ENCODE measurements around the gene CGNL1. TPM values are rescaled to one million over a fixed set of nuclear protein-coding genes. Genes with fewer than 3 reads are reported as not detected.

CGNL1 gene
- polyA plus RNA-seq, 1 of the 3 experiments (the other 2 are of a cell fraction), result 0.23 TPM

- no peaks in the 10 kb centered on the region for H4K20me1 ChIP-seq (ENCODE audit: insufficient read depth)
- H3K4me3 ChIP-seq (ENCODE audit: low read depth in 2 of 2, low read length in 1 of 2), result no peak overlapping the region
- H3K9me3 ChIP-seq, result no peaks in the 10 kb centered on the region
- no peak overlapping the region for H3K9ac ChIP-seq
- H3K4me1 ChIP-seq (ENCODE audit: control insufficient read depth in 1 of 2, insufficient read depth in 2 of 2, low read depth in 1 of 2, low read length in 1 of 2), result peaks cover 0 to 23% of the 10 kb centered on the region in 2 experiments; a peak in 1 of 4 replicates
- no peak overlapping the region for H3K27ac ChIP-seq (ENCODE audit: low read depth in 2 of 2, low read length in 1 of 2)
- TF ChIP-seq USF1 (IDR thresholded peaks at IDR 0.05; ENCODE audit: borderline replicate concordance, low read depth) (no peak), RFX5 (IDR thresholded peaks at IDR 0.05; ENCODE audit: low read length) (no peak), GATA2 (CRISPR knock-in tag; IDR thresholded peaks at IDR 0.05) (no peak), RCOR1 (IDR thresholded peaks at IDR 0.05; ENCODE audit: low read length) (no peak), SMC3 (IDR thresholded peaks at IDR 0.05; ENCODE audit: low read depth, low read length) (no peak), TAF1 (IDR thresholded peaks at IDR 0.05; ENCODE audit: borderline replicate concordance, low read depth, low read length) (no peak), IRF3 (IDR thresholded peaks at IDR 0.05; ENCODE audit: low read depth, low read length) (no peak)
- no peaks in the 10 kb centered on the region for H3K9me2 ChIP-seq
- H3F3A ChIP-seq (replicated peaks; ENCODE audit: insufficient read depth), result no peaks in the 10 kb centered on the region
- WGBS (ENCODE audit: low lambda C conversion rate), result 58% methylated on average over 2 of the region's 2 CpGs
- H3K79me2 ChIP-seq (ENCODE audit: insufficient read depth), result no peaks in the 10 kb centered on the region
- no peak overlapping the region for H2AFZ ChIP-seq (ENCODE audit: low read depth)
- ChIA-PET POLR2A (no interaction called here), CTCF (interaction anchor here (0.9 kb wide), 1 partner anchor 13 kb away, joined by 3 read pairs; no protein-coding TSS in a partner anchor)
- no peak for DNase-seq
- no peak overlapping the region for H3K4me2 ChIP-seq
- H3K36me3 ChIP-seq (replicated peaks in 1 of 2; ENCODE audit: control insufficient read depth in 1 of 2, insufficient read depth in 2 of 2, low read length in 1 of 2), result no peaks in the 10 kb centered on the region
- H3K27me3 ChIP-seq (ENCODE audit: insufficient read depth), result no peaks in the 10 kb centered on the region
Measured at GRCh38 chr15:57502116-57502515, 125.8 kb downstream of the CGNL1 start.

GRCh38 chr15:57503051-57503702 is 126.9 kb downstream of the CGNL1 start:
- Histone ChIP-seq H3K9me3 (no peaks in the 10 kb centered on the region), H3K36me3 (replicated peaks in 1 of 2; ENCODE audit: control insufficient read depth in 1 of 2, insufficient read depth in 2 of 2, low read length in 1 of 2) (no peaks in the 10 kb centered on the region), H3K9me2 (no peaks in the 10 kb centered on the region), H3K27ac (ENCODE audit: low read depth in 2 of 2, low read length in 1 of 2) (no peak overlapping the region), H3K27me3 (ENCODE audit: insufficient read depth) (no peaks in the 10 kb centered on the region), H3K4me3 (ENCODE audit: low read depth in 2 of 2, low read length in 1 of 2) (no peak overlapping the region), H4K20me1 (ENCODE audit: insufficient read depth) (no peaks in the 10 kb centered on the region), H3F3A (replicated peaks; ENCODE audit: insufficient read depth) (no peaks in the 10 kb centered on the region), H2AFZ (ENCODE audit: low read depth) (no peak overlapping the region), H3K4me2 (no peak overlapping the region), H3K4me1 (ENCODE audit: control insufficient read depth in 1 of 2, insufficient read depth in 2 of 2, low read depth in 1 of 2, low read length in 1 of 2) (peaks cover 0 to 17% of the 10 kb centered on the region in 2 experiments; a peak in 1 of 4 replicates), H3K9ac (no peak overlapping the region), H3K79me2 (ENCODE audit: insufficient read depth) (no peaks in the 10 kb centered on the region)
- POLR2A ChIA-PET, result no interaction called here
- 79% methylated on average over 5 of the region's 6 CpGs for WGBS (ENCODE audit: low lambda C conversion rate)
- DNase-seq, result no peak
- CTCF ChIA-PET, result interaction anchor here (1.0 to 4.6 kb wide), 3 partner anchors 17 to 162 kb away, joined by 3 to 24 read pairs (median 4); no protein-coding TSS in a partner anchor
- no peak for TF ChIP-seq RFX5 (IDR thresholded peaks at IDR 0.05; ENCODE audit: low read length)
- no peak for TF ChIP-seq TAF1 (IDR thresholded peaks at IDR 0.05; ENCODE audit: borderline replicate concordance, low read depth, low read length)
- no peak for TF ChIP-seq RCOR1 (IDR thresholded peaks at IDR 0.05; ENCODE audit: low read length)
- TF ChIP-seq MEF2A (IDR thresholded peaks at IDR 0.05; ENCODE audit: borderline replicate concordance, low read depth), result no peak
- TF ChIP-seq CTCF (IDR thresholded peaks at IDR 0.05), result peak; percentile 21; the same call in 1 of the 2 replicates
